ENCODE measurements around the gene ABCC11.

- no peak for TF ChIP-seq EZH2 (IDR thresholded peaks at IDR 0.05; ENCODE audit: insufficient read depth, poor library complexity, severe bottlenecking)
- TF ChIP-seq EZH2phosphoT487 (IDR thresholded peaks at IDR 0.05; ENCODE audit: insufficient read depth, low read depth), result no peak
Measured at GRCh38 chr16:48194828-48195556, 52.3 kb downstream of the ABCC11 start.
